ENCODE data around the gene FSTL4.

Gene FSTL4

DNA sequence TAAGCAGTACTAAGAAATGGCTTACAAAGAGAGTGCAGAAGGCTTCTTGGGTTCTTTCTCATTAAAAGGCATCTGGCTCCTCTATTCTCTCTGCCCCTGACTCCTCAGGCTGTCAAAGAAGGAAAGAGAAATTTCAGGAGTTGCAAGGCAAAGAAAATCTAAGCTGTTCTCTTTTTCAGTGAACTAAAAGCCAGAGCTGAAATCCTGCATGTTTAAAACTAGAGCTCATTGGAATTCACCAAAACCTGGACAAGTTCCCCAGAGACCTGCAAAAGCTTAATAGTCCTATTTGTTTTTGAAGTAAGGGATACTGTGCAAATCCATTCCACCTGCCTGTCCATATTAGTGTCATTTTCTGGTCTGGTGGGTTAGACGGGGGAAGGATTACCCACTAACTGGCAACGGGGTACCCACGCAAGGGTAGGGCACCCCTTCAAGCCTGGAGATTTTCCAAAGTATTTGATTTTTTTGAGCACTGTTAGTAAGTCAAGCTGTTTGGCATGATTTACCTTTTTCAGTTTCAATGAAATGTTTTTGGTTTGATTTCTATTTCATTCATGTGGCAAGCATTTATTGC lies 179.3 kb downstream of the FSTL4 start:
- in situ Hi-C loops (cut with MboI; ENCODE audit: low sequenced_read_pairs) = no loop called here

DNA sequence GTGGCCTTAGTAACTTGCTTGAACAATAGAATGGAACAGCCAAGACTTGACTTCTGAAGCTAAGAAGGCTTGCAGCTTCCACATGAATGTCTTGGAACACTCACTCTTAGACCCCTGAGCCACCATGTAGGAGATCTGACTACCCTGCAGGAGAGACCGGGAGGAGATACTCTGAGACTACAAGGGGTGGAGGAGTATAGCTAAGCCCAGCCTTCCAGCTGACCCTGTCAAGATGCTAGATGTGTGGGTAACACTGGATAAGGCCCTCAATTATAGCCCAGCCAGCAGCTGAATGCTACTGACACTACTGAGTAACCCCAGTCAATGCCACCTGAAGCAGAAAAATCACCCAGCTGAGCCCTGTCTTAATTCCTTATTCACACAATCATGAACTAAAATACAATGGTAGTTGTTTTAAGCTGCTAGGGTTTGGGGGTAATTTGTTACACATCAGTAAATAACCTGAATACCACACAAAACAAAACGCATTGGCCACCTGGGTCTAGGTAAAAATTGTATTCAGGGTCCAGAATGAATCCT lies 180.9 kb downstream of the FSTL4 start:
- in situ Hi-C loops (cut with MboI; ENCODE audit: low sequenced_read_pairs) = no loop called here

DNA sequence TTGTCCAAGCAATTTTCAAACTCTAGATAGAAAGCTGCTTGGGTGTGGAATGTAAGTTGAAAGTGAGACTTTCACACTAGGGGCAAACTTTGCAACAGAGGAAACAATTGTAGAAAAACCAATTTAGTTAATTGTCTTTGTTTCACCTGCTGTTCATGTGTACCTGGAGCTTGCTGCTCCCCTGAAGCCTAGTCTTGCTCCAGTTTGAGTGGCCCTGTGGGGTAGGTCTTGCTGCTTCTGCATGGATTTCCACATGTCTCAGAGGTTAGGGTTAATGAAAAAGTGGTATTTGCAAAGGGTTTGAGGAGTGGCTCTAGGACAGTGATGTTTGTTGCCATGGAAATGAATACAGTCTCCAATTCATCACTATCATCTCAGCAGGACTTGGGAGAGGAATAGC lies 182.2 kb downstream of the FSTL4 start:
- in situ Hi-C loops (cut with MboI; ENCODE audit: low sequenced_read_pairs) = no loop called here

- in situ Hi-C loops (cut with MboI; ENCODE audit: low sequenced_read_pairs) = no loop called here
Measured at GRCh38 chr5:133429046-133429445, 183.3 kb downstream of the FSTL4 start.

DNA sequence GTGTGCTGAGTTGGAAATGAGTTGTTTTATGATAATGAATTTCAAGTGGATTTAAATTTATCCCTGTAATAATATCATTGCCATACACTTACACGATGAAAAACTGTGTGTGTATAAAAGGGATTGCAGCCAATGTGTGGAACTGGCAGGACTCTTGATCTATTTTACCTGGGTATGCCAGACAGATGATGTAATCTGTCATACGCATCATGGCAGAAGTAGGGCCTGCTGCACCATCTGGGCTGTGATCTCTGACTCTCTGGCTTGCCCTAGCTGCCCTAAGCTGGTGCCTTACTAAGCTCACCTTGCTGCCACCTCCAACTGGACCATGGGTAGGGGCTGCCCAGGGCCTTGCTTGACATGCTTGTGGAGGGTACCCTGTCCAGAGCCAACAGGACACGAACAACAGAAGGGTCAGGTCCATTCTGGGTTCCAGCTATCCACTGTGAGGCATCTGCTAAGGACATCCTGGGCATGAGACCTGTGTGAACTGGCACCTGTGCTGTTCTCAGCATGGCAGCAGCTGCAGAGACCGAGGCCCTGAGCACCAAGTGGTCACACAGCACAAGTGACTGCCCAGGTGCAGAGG lies 184.2 kb downstream of the FSTL4 start:
- in situ Hi-C loops (cut with MboI; ENCODE audit: low sequenced_read_pairs) = no loop called here

GRCh38 chr5:133427121-133427777 lies 185.1 kb downstream of the FSTL4 start:
- in situ Hi-C loops (cut with MboI; ENCODE audit: low sequenced_read_pairs) = no loop called here

- in situ Hi-C loops (cut with MboI; ENCODE audit: low sequenced_read_pairs) = no loop called here
Measured at GRCh38 chr5:133426264-133426663, 186.1 kb downstream of the FSTL4 start.

GRCh38 chr5:133425764-133426163 lies 186.6 kb downstream of the FSTL4 start:
- in situ Hi-C loops (cut with MboI; ENCODE audit: low sequenced_read_pairs) = no loop called here

GRCh38 chr5:133425222-133425621 lies 187.1 kb downstream of the FSTL4 start:
- in situ Hi-C loops (cut with MboI; ENCODE audit: low sequenced_read_pairs) = no loop called here

- in situ Hi-C loops (cut with MboI; ENCODE audit: low sequenced_read_pairs) = no loop called here
Measured at GRCh38 chr5:133423618-133424282, 188.6 kb downstream of the FSTL4 start.

GRCh38 chr5:133423011-133423617 lies 189.2 kb downstream of the FSTL4 start:
- in situ Hi-C loops (cut with MboI; ENCODE audit: low sequenced_read_pairs) = no loop called here

DNA sequence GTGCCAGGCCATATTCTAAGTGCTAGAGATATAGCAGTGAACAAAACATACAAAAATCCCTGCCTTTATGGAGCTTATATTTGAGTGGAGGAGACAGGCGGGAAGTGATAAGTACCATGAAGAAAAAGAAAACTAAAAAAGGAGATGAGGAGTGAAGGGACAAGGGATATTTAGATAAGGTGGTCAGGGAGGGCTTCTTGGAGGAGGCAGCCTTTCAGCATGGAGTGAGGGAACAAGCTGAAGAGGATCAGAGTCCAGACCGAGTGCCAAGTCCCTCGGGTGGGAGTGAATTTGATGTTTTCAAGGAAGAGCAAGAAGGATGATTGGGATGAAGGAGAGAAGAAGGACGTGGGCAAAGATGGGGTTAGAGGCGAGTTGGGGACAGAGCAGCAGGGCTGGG lies 190.5 kb downstream of the FSTL4 start:
- in situ Hi-C loops (cut with MboI; ENCODE audit: low sequenced_read_pairs) = no loop called here

DNA sequence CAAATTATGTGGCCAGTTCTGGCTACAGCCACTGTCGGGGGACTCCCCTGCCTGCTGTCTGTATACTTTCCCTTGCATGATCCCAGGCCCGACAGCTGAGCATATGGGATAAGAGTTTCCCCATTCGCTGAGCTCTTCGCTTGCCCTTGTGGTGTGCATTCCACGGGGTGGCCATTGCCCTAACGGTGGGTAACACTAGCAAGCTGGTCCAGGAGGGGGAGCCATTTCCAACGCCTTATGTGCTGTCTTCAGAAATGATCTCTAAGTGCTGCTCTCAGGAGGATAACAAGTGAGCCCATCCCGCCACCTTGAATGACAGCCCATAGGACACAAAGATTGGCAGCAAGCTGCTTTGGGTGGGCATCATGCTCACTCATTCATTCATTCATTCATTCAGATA lies 190.9 kb downstream of the FSTL4 start:
- in situ Hi-C loops (cut with MboI; ENCODE audit: low sequenced_read_pairs) = no loop called here

- in situ Hi-C loops (cut with MboI; ENCODE audit: low sequenced_read_pairs) = no loop called here
Measured at GRCh38 chr5:133420440-133421301, 191.7 kb downstream of the FSTL4 start.

GRCh38 chr5:133415906-133416305 lies 196.4 kb downstream of the FSTL4 start:
- in situ Hi-C loops (cut with MboI; ENCODE audit: low sequenced_read_pairs) = no loop called here

DNA sequence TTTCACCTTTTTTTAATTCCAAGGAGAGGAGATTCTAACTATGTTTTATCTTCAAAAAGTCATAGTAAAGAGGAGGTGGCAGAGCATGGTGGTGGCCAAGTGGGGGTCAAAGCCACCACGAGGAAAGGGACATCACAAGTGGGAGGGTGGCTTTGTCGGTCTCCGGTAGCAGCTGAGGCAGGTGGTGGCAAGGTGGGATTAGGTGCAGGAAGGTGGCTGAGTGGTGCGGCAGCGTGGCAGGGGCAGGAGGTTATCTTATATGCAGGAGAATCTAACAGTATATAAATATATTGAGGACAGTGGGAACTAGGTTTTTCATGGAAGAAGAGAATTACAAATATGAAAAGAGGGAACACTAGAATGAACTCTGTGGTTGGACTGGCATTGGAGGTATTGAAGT lies 196.8 kb downstream of the FSTL4 start:
- in situ Hi-C loops (cut with MboI; ENCODE audit: low sequenced_read_pairs) = no loop called here

DNA sequence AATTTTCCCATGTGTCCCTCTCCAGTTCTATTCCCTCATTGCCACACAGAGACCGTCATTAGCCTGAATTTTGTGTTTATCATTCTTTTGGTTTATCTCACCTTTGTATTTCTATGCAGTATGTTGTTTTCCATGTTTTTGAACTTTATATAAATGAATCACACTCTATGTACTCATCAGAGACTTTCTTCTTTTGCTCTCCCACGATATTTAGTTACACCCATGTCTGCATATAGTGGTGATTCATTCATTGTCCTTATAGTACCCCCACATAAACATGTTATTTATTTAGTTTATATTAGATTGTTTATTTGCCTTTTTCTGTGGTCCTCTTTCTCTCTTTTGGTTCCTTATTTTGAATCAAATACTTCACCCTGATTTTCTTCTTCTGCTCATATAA lies 199.7 kb downstream of the FSTL4 start:
- in situ Hi-C loops (cut with MboI; ENCODE audit: low sequenced_read_pairs) = no loop called here

- in situ Hi-C loops (cut with MboI; ENCODE audit: low sequenced_read_pairs) = no loop called here
Measured at GRCh38 chr5:133410335-133410828, 202.0 kb downstream of the FSTL4 start.

DNA sequence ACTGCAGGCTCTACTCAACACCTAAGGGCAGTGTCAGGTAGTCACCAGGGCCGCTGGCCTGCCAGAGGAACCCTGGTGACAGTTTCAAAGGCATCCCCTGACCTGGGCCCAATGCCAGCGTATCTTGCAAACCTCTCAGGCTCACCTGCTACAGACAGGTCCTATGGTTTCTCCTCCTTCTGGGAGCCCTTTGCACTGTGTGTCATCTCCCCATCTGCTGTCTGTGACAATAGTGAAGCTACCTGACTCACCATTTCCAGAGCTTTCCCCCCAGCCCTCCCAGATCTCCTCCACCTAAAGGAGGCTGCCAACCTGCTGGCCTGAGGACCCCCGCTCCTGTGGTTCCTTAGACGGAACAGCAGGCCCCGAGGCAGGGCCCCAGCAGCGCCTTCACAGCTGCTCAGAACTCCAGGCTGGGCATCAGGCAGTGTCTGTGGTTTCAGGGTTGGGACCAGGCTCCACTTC lies 203.1 kb downstream of the FSTL4 start:
- in situ Hi-C loops (cut with MboI; ENCODE audit: low sequenced_read_pairs) = no loop called here

DNA sequence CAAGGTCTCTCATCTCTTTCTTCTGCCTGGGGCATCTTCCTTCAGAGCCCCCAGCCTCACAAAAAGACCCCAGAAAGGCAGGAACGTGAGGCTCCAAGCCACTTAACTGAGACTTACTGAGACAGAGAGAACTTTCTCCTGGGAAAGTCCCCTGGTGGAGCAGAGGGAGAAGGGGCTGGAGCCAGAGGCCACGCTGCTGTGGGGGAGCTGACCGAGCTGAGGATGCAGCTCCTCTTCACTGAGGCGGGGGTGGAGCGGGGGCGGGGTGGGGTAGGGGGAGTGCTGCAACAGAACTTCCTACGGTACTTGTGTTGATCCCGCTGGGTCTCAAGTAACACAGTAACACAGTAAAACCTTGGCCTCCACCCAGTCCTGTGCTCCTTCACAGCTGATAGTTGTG lies 204.0 kb downstream of the FSTL4 start:
- in situ Hi-C loops (cut with MboI; ENCODE audit: low sequenced_read_pairs) = no loop called here
